ENCODE results near the gene SLC44A2.
A peak's percentile ranks its signal among the peaks of the same experiment; 100 is the strongest.

The SLC44A2 gene

GRCh38 chr19:10593820-10594637 lies 31.3 kb upstream of the SLC44A2 start:
- H3K36me3 ChIP-seq (ENCODE audit: control insufficient read depth, insufficient read depth, low read length), result no peaks in the 10 kb centered on the region
- no peak overlapping the region for H3K4me3 ChIP-seq (ENCODE audit: insufficient read depth, low read depth, low read length)
- no peak overlapping the region for H3K27ac ChIP-seq (ENCODE audit: insufficient read depth, low read depth, low read length, poor library complexity, severe bottlenecking)
- no peaks in the 10 kb centered on the region for H3K27me3 ChIP-seq (ENCODE audit: control insufficient read depth, insufficient read depth, low read length, poor library complexity, severe bottlenecking)
- WGBS, 2 experiments, result 85 to 88% methylated on average over 9 of the region's 9 CpGs
- no peaks in the 10 kb centered on the region for H3K9me3 ChIP-seq (ENCODE audit: control insufficient read depth, low read length)
- no peaks in the 10 kb centered on the region for H3K4me1 ChIP-seq (ENCODE audit: control insufficient read depth, insufficient read depth, low read length)

GRCh38 chr19:10600149-10600548 lies 25.2 kb upstream of the SLC44A2 start:
- Histone ChIP-seq H3K4me3 (ENCODE audit: insufficient read depth, low read depth, low read length) (no peak overlapping the region), H3K27ac (ENCODE audit: insufficient read depth, low read depth, low read length, poor library complexity, severe bottlenecking) (no peak overlapping the region), H3K4me1 (ENCODE audit: control insufficient read depth, insufficient read depth, low read length) (peaks cover 12% of the 10 kb centered on the region), H3K27me3 (ENCODE audit: control insufficient read depth, insufficient read depth, low read length, poor library complexity, severe bottlenecking) (no peaks in the 10 kb centered on the region), H3K36me3 (ENCODE audit: control insufficient read depth, insufficient read depth, low read length) (no peaks in the 10 kb centered on the region), H3K9me3 (ENCODE audit: control insufficient read depth, low read length) (no peaks in the 10 kb centered on the region)
- WGBS, 2 experiments, result 95% methylated on average over 5 of the region's 5 CpGs

GRCh38 chr19:10601999-10602329 lies 23.4 kb upstream of the SLC44A2 start:
- Histone ChIP-seq H3K9me3 (ENCODE audit: control insufficient read depth, low read length) (no peaks in the 10 kb centered on the region), H3K4me3 (ENCODE audit: insufficient read depth, low read depth, low read length) (no peak overlapping the region), H3K27me3 (ENCODE audit: control insufficient read depth, insufficient read depth, low read length, poor library complexity, severe bottlenecking) (no peaks in the 10 kb centered on the region), H3K4me1 (ENCODE audit: control insufficient read depth, insufficient read depth, low read length) (peaks cover 12% of the 10 kb centered on the region), H3K36me3 (ENCODE audit: control insufficient read depth, insufficient read depth, low read length) (no peaks in the 10 kb centered on the region), H3K27ac (ENCODE audit: insufficient read depth, low read depth, low read length, poor library complexity, severe bottlenecking) (no peak overlapping the region)
- WGBS, 2 experiments, result 34 to 39% methylated on average over 7 of the region's 7 CpGs

GRCh38 chr19:10602330-10603083 lies 22.8 kb upstream of the SLC44A2 start:
- Histone ChIP-seq H3K27me3 (ENCODE audit: control insufficient read depth, insufficient read depth, low read length, poor library complexity, severe bottlenecking) (no peaks in the 10 kb centered on the region), H3K27ac (ENCODE audit: insufficient read depth, low read depth, low read length, poor library complexity, severe bottlenecking) (peak overlapping the region; percentile 89), H3K4me1 (ENCODE audit: control insufficient read depth, insufficient read depth, low read length) (peaks cover 12% of the 10 kb centered on the region), H3K9me3 (ENCODE audit: control insufficient read depth, low read length) (no peaks in the 10 kb centered on the region), H3K4me3 (ENCODE audit: insufficient read depth, low read depth, low read length) (peak overlapping the region; percentile 90), H3K36me3 (ENCODE audit: control insufficient read depth, insufficient read depth, low read length) (no peaks in the 10 kb centered on the region)
- 0 to 1% methylated on average over 76 of the region's 76 CpGs for WGBS, 2 experiments

GRCh38 chr19:10603084-10603872 lies 22.1 kb upstream of the SLC44A2 start:
- Histone ChIP-seq H3K36me3 (ENCODE audit: control insufficient read depth, insufficient read depth, low read length) (no peaks in the 10 kb centered on the region), H3K9me3 (ENCODE audit: control insufficient read depth, low read length) (no peaks in the 10 kb centered on the region), H3K27ac (ENCODE audit: insufficient read depth, low read depth, low read length, poor library complexity, severe bottlenecking) (peak overlapping the region; percentile 89), H3K4me1 (ENCODE audit: control insufficient read depth, insufficient read depth, low read length) (peaks cover 12% of the 10 kb centered on the region), H3K4me3 (ENCODE audit: insufficient read depth, low read depth, low read length) (peak overlapping the region; percentile 90), H3K27me3 (ENCODE audit: control insufficient read depth, insufficient read depth, low read length, poor library complexity, severe bottlenecking) (no peaks in the 10 kb centered on the region)
- whole genome bisulfite sequencing, 2 experiments, result 12 to 15% methylated on average over 18 of the region's 19 CpGs

- Histone ChIP-seq H3K4me1 (ENCODE audit: control insufficient read depth, insufficient read depth, low read length) (peaks cover 12% of the 10 kb centered on the region), H3K27ac (ENCODE audit: insufficient read depth, low read depth, low read length, poor library complexity, severe bottlenecking) (peak overlapping the region; percentile 4), H3K9me3 (ENCODE audit: control insufficient read depth, low read length) (no peaks in the 10 kb centered on the region), H3K36me3 (ENCODE audit: control insufficient read depth, insufficient read depth, low read length) (no peaks in the 10 kb centered on the region), H3K27me3 (ENCODE audit: control insufficient read depth, insufficient read depth, low read length, poor library complexity, severe bottlenecking) (no peaks in the 10 kb centered on the region), H3K4me3 (ENCODE audit: insufficient read depth, low read depth, low read length) (peak overlapping the region; percentile 90)
- WGBS, 2 experiments, result 78 to 83% methylated on average over 7 to 9 of the region's 9 CpGs
Measured at GRCh38 chr19:10603873-10604459, 21.4 kb upstream of the SLC44A2 start.

- Histone ChIP-seq H3K4me1 (ENCODE audit: control insufficient read depth, insufficient read depth, low read length) (peaks cover 12% of the 10 kb centered on the region), H3K27ac (ENCODE audit: insufficient read depth, low read depth, low read length, poor library complexity, severe bottlenecking) (peak overlapping the region; percentile 4), H3K36me3 (ENCODE audit: control insufficient read depth, insufficient read depth, low read length) (no peaks in the 10 kb centered on the region), H3K9me3 (ENCODE audit: control insufficient read depth, low read length) (no peaks in the 10 kb centered on the region), H3K27me3 (ENCODE audit: control insufficient read depth, insufficient read depth, low read length, poor library complexity, severe bottlenecking) (no peaks in the 10 kb centered on the region), H3K4me3 (ENCODE audit: insufficient read depth, low read depth, low read length) (no peak overlapping the region)
- WGBS, 2 experiments, result 90 to 92% methylated on average over 9 of the region's 9 CpGs
Measured at GRCh38 chr19:10604460-10604980, 20.8 kb upstream of the SLC44A2 start.

GRCh38 chr19:10611907-10612306 lies 13.4 kb upstream of the SLC44A2 start:
- Histone ChIP-seq H3K27ac (ENCODE audit: insufficient read depth, low read depth, low read length, poor library complexity, severe bottlenecking) (no peak overlapping the region), H3K36me3 (ENCODE audit: control insufficient read depth, insufficient read depth, low read length) (no peaks in the 10 kb centered on the region), H3K4me3 (ENCODE audit: insufficient read depth, low read depth, low read length) (no peak overlapping the region), H3K27me3 (ENCODE audit: control insufficient read depth, insufficient read depth, low read length, poor library complexity, severe bottlenecking) (no peaks in the 10 kb centered on the region), H3K9me3 (ENCODE audit: control insufficient read depth, low read length) (no peaks in the 10 kb centered on the region), H3K4me1 (ENCODE audit: control insufficient read depth, insufficient read depth, low read length) (no peaks in the 10 kb centered on the region)
- 90 to 95% methylated on average over 5 of the region's 5 CpGs for WGBS, 2 experiments

- no peaks in the 10 kb centered on the region for H3K4me1 ChIP-seq (ENCODE audit: control insufficient read depth, insufficient read depth, low read length)
- WGBS, 2 experiments, result 95% methylated on average over 15 of the region's 15 CpGs
- H3K4me3 ChIP-seq (ENCODE audit: insufficient read depth, low read depth, low read length), result no peak overlapping the region
- H3K36me3 ChIP-seq (ENCODE audit: control insufficient read depth, insufficient read depth, low read length), result no peaks in the 10 kb centered on the region
- H3K27ac ChIP-seq (ENCODE audit: insufficient read depth, low read depth, low read length, poor library complexity, severe bottlenecking), result no peak overlapping the region
- H3K27me3 ChIP-seq (ENCODE audit: control insufficient read depth, insufficient read depth, low read length, poor library complexity, severe bottlenecking), result no peaks in the 10 kb centered on the region
- H3K9me3 ChIP-seq (ENCODE audit: control insufficient read depth, low read length), result no peaks in the 10 kb centered on the region
Measured at GRCh38 chr19:10612499-10613119, 12.7 kb upstream of the SLC44A2 start.

All from ectodermal cell (in vitro differentiated cells).